Endometrial microvascular endothelial cells (primary cell): ENCODE data around the gene NAT16. TPM values are rescaled to one million over a fixed set of nuclear protein-coding genes. Genes with fewer than 3 reads are reported as not detected.

ENCODE experiments used
- in situ Hi-C: cut with HindIII; loops from 2 replicates; pipeline ENCODE4 v1.10.0; 2017; ENCODE audit warnings: low sequenced_read_pairs, low pct_unique_long_range_greater_than_20kb; ENCODE audit errors: inconsistent ontology term
- total RNA-seq: library from RNA; depleted of rRNA; stranded (reverse); fragments of >200 nt; gene quantifications from one replicate; pipeline ENCODE4 v1.2.3, GENCODE V29; 2015; ENCODE audit errors: inconsistent ontology term

NAT16 gene
- total RNA-seq, 1 donor from 2014 or later: not detected

GRCh38 chr7:101173752-101174244 is 6.3 kb downstream of the NAT16 start:
- in situ Hi-C loops: no loop called here

GRCh38 chr7:101172854-101173751 is 7.0 kb downstream of the NAT16 start:
- in situ Hi-C loops: no loop called here

- in situ Hi-C loops: no loop called here
These were observed 7.9 kb downstream of the NAT16 start for GRCh38 chr7:101172005-101172853.

GRCh38 chr7:101171442-101171837 is 8.7 kb downstream of the NAT16 start:
- in situ Hi-C loops: no loop called here

- in situ Hi-C loops: no loop called here
These were observed 9.3 kb downstream of the NAT16 start for GRCh38 chr7:101170617-101171441.

- in situ Hi-C loops: no loop called here
These were observed 10.1 kb downstream of the NAT16 start for GRCh38 chr7:101169838-101170551.

- in situ Hi-C loops: no loop called here
These were observed 10.8 kb downstream of the NAT16 start for GRCh38 chr7:101169110-101169837.

GRCh38 chr7:101168412-101169049 is 11.6 kb downstream of the NAT16 start:
- in situ Hi-C loops: no loop called here

GRCh38 chr7:101167645-101168411 is 12.3 kb downstream of the NAT16 start:
- in situ Hi-C loops: no loop called here

- in situ Hi-C loops: no loop called here
These were observed 13.0 kb downstream of the NAT16 start for GRCh38 chr7:101166909-101167644.

GRCh38 chr7:101166648-101166908 is 13.5 kb downstream of the NAT16 start:
- in situ Hi-C loops: no loop called here

GRCh38 chr7:101165958-101166647 is 14.0 kb downstream of the NAT16 start:
- in situ Hi-C loops: no loop called here

- in situ Hi-C loops: no loop called here
These were observed 14.8 kb downstream of the NAT16 start, which contains the start of gene VGF for GRCh38 chr7:101165075-101165957. VGF (minus strand) TSS chr7:101165569; CDS start chr7:101164843, 726 bp downstream.

GRCh38 chr7:101164071-101164840 is 15.8 kb downstream of the NAT16 start:
- in situ Hi-C loops: no loop called here
